Heart left ventricle (tissue), 16 donors: ENCODE results near the gene RUNX1. TPM values are rescaled to one million over a fixed set of nuclear protein-coding genes. Genes with fewer than 3 reads are reported as not detected.

Experiments used
- ATAC-seq, 4 donors: fragments of 200-7000 bp; cut with Tn5 transposase; one replicate each; pipeline ENCODE4 v1.9.1; 2020 to 2022; ENCODE audit warnings: moderate library complexity in 4 of 4, mild to moderate bottlenecking in 3 of 4, moderate number of reproducible peaks in 1 of 4
- DNase-seq, 5 donors: peaks; one replicate each; pipeline ENCODE4 v3.0.0-alpha.2; 2020
- H3K27ac ChIP-seq, 12 donors: fragments of 200-600 bp; sonication (generic) in 4 of 12; one replicate each; pipeline versions ENCODE4 v1.5.0 to v1.8.0; 2016 to 2022; ENCODE audit warnings: mild to moderate bottlenecking in 2 of 12
- H3K27me3 ChIP-seq, 9 donors: fragments of 200-600 bp; sonication (generic) in 2 of 9; one replicate each; pipeline versions ENCODE4 v1.5.1 to v1.8.0; 2016 to 2022; ENCODE audit warnings: mild to moderate bottlenecking in 3 of 9
- H3K36me3 ChIP-seq, 9 donors: fragments of 200-600 bp; sonication (generic) in 2 of 9; one replicate each; pipeline versions ENCODE4 v1.5.0 to v1.8.0; 2018 to 2022; ENCODE audit warnings: mild to moderate bottlenecking in 2 of 9
- H3K4me1 ChIP-seq, 12 donors: fragments of 200-600 bp; sonication (generic) in 4 of 12; one replicate each; pipeline versions ENCODE4 v1.5.0 to v1.8.0; 2016 to 2022; ENCODE audit warnings: mild to moderate bottlenecking in 3 of 12
- H3K4me3 ChIP-seq, 12 donors: fragments of 200-600 bp; sonication (generic) in 4 of 12; one replicate each; pipeline versions ENCODE4 v1.5.0 to v1.8.0; 2017 to 2022; ENCODE audit warnings: mild to moderate bottlenecking in 9 of 12, moderate library complexity in 4 of 12
- H3K9me3 ChIP-seq, 12 donors: fragments of 200-600 bp; sonication (generic) in 4 of 12; one replicate each; pipeline versions ENCODE4 v1.5.0 to v1.8.0; 2016 to 2022; ENCODE audit warnings: mild to moderate bottlenecking in 1 of 12
- POLR2A ChIP-seq, 2 donors: fragments of 450-650 bp; IDR thresholded peaks; one replicate each; pipeline ENCODE4 v1.6.1; 2017; ENCODE audit warnings: antibody characterized with exemption in 2 of 2, mild to moderate bottlenecking in 2 of 2, moderate library complexity in 2 of 2
- WGBS, 4 donors: extraction: QIAGEN DNeasy Blood & Tissue Kit in 2 of 4; methylation state at CpG; one replicate each; pipeline versions ENCODE4 v1.1.5 to v1.1.7; 2013 to 2018; 5-methylcytosine and 5-hydroxymethylcytosine counted together
- intact Hi-C, 10 donors: fragments of 100-400 bp; cut with DNase I; formaldehyde crosslinking; loops; one replicate each; pipeline versions ENCODE4 v1.11.1 to v1.14.2; 2022
- polyA plus RNA-seq, 2 donors: library from polyadenylated mRNA; stranded (reverse); fragments of 200-250 nt; gene quantifications; one replicate each; pipeline ENCODE4 v1.2.3, GENCODE V29; 2013
- total RNA-seq, 9 donors: library from RNA; depleted of rRNA in 2 of 9; stranded (reverse); fragments of >200 nt in 2 of 9; fragmentation: NEBNext Ultra II Directional in 3 of 9; extraction: Animal tissue kit (Norgen Biotek cat#: 25700) in 3 of 9; gene quantifications; one replicate each; pipeline versions ENCODE4 v1.1.0 to v1.2.4, GENCODE V29; 2016 to 2023
- TF ChIP-seq, protein P1 (sequence below), 12 donors: fragments of 200-600 bp; sonication (generic) in 4 of 12; IDR thresholded peaks; one replicate each; pipeline versions ENCODE4 v1.5.0 to v1.8.0; 2018 to 2022; ENCODE audit warnings: antibody characterized with exemption in 12 of 12, mild to moderate bottlenecking in 5 of 12
- donor health status: ischemic (EF 13 %, LVEDD 7.1; RV severe dilation, severe dysfunction).
- donor health status: healthy with polysubstance abuse.
- donor health status: DM: no; HTN: yes; CAD: no.
- donor health status: DM: no; HTN: no; CAD: no.
- donor health status: ischemic (EF 25% LVEDD 6.9; RV normal size, moderate dysfunction).
- donor health status: ischemic (EF 25% LVEDD 5.7; RV mildly dilated, moderate dysfunction).
- donor health status: healthy.
- donor health status: DM: yes; HTN: yes; CAD: no.
- donor health status: ischemic (EF 35%, LVEDD 5.7; RV mildly dilated, moderate dysfunction).
- donor health status: nonischemic (EF 11% LVEDD 7.7; RV severe dilation, severe dysfunction).
- donor health status: DM: yes; HTN: yes; CAD: no.
- donor health status: PGD.
- donor health status: ischemic (EF 29% LVEDD 5.4; RV normal size, mild dysfunction).
- donor health status: nonischemic (EF 23%, LVEDD 6.1; RV moderate dilation, normal function).

RUNX1 gene
- total and polyA plus RNA-seq, 11 donors = 0.61 to 54.5 (median 4.1) TPM

GRCh38 chr21:34882719-34883131 lies 166.4 kb downstream of the RUNX1 start:
- Histone ChIP-seq H3K4me3 (peak overlapping the region in 6 of 12 donors; percentile 2 to 84 (median 72)), H3K9me3 (no peaks in the 10 kb centered on the region), H3K36me3 (peaks cover 0 to 69% (median 0%) of the 10 kb centered on the region in 9 donors), H3K27ac (peak overlapping the region in 4 of 12 donors; percentile 6 to 98 (median 12)), H3K27me3 (peaks cover 7 to 59% (median 41%) of the 10 kb centered on the region in 9 donors), H3K4me1 (peaks cover 0 to 54% (median 9%) of the 10 kb centered on the region in 12 donors)
- intact Hi-C loops = loop anchor here in 5 of 10 donors (10.0 kb wide), 6 partner anchors 322 to 1062 kb away; no protein-coding TSS in a partner anchor
- DNase-seq (no peak), ATAC-seq (peak in 3 of 4 donors; percentile 49 to 67 (median 58))
- TF ChIP-seq, protein P1, sequence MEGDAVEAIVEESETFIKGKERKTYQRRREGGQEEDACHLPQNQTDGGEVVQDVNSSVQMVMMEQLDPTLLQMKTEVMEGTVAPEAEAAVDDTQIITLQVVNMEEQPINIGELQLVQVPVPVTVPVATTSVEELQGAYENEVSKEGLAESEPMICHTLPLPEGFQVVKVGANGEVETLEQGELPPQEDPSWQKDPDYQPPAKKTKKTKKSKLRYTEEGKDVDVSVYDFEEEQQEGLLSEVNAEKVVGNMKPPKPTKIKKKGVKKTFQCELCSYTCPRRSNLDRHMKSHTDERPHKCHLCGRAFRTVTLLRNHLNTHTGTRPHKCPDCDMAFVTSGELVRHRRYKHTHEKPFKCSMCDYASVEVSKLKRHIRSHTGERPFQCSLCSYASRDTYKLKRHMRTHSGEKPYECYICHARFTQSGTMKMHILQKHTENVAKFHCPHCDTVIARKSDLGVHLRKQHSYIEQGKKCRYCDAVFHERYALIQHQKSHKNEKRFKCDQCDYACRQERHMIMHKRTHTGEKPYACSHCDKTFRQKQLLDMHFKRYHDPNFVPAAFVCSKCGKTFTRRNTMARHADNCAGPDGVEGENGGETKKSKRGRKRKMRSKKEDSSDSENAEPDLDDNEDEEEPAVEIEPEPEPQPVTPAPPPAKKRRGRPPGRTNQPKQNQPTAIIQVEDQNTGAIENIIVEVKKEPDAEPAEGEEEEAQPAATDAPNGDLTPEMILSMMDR (IDR thresholded peaks at IDR 0.05) = no peak
- no peak for TF ChIP-seq POLR2A (IDR thresholded peaks at IDR 0.05)
- WGBS, 4 donors = 73 to 85% (median 84%) methylated on average over 2 of the region's 2 CpGs

DNA sequence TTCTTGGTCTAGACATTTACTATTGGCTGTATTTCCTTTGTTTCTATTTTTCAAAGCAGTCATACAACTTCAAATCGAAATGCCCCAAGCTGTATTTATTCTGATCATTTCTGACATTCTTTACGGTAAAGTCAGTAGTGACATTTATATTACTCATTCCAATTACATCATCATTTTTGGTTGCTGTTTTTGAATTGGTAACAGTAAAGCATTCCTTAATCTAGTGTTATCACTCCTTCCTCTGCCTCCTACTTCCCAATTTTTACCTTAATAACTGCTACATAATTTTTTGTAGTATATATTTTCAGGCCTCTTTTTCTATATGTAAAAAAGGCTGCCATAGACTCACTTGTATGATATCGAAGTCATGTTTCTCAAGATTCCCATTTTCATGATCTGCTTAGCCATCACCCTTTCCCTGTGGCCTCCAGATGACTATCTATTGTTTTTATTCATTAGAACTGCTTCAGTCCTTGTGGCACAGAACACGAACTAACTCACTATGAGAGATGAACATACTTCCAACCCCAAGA lies 167.2 kb downstream of the RUNX1 start:
- TF ChIP-seq, protein P1 (IDR thresholded peaks at IDR 0.05) = no peak
- no peak for TF ChIP-seq POLR2A (IDR thresholded peaks at IDR 0.05)
- ATAC-seq (peak in 1 of 4 donors; percentile 53), DNase-seq (no peak)
- intact Hi-C loops = loop anchor here in 5 of 10 donors (10.0 kb wide), 6 partner anchors 323 to 1063 kb away; no protein-coding TSS in a partner anchor
- 75 to 82% (median 79%) methylated on average over 4 of the region's 4 CpGs for WGBS, 4 donors
- Histone ChIP-seq H3K27me3 (peaks cover 7 to 52% (median 32%) of the 10 kb centered on the region in 9 donors), H3K4me1 (peaks cover 0 to 49% (median 5%) of the 10 kb centered on the region in 12 donors), H3K36me3 (peaks cover 0 to 77% (median 0%) of the 10 kb centered on the region in 9 donors), H3K27ac (peak overlapping the region in 3 of 12 donors; percentile 11 to 98 (median 14)), H3K4me3 (peak overlapping the region in 5 of 12 donors; percentile 2 to 84 (median 75)), H3K9me3 (no peaks in the 10 kb centered on the region)

- TF ChIP-seq, protein P1 (IDR thresholded peaks at IDR 0.05) = no peak
- no peak for TF ChIP-seq POLR2A (IDR thresholded peaks at IDR 0.05)
- Histone ChIP-seq H3K4me1 (peaks cover 0 to 49% (median 2%) of the 10 kb centered on the region in 12 donors), H3K36me3 (peaks cover 0 to 82% (median 4%) of the 10 kb centered on the region in 9 donors), H3K4me3 (peak overlapping the region in 4 of 12 donors; percentile 3 to 84 (median 76)), H3K27me3 (peaks cover 2 to 47% (median 27%) of the 10 kb centered on the region in 9 donors), H3K27ac (peak overlapping the region in 2 of 12 donors; percentile 9 to 98), H3K9me3 (no peaks in the 10 kb centered on the region)
- no peak for DNase-seq
- intact Hi-C loops = loop anchor here in 5 of 10 donors (10.0 kb wide), 6 partner anchors 323 to 1063 kb away; no protein-coding TSS in a partner anchor
- WGBS, 4 donors = 81 to 89% (median 83%) methylated on average over 3 of the region's 3 CpGs
- no peak for ATAC-seq
Observed at GRCh38 chr21:34881421-34881820, 167.7 kb downstream of the RUNX1 start.

- ATAC-seq (no peak), DNase-seq (no peak)
- TF ChIP-seq, protein P1 (IDR thresholded peaks at IDR 0.05) = no peak
- TF ChIP-seq POLR2A (IDR thresholded peaks at IDR 0.05) = no peak
- H3K36me3 ChIP-seq = peaks cover 0 to 91% (median 12%) of the 10 kb centered on the region in 9 donors
- no peak overlapping the region for H3K27ac ChIP-seq
- WGBS, 4 donors = 88 to 92% (median 90%) methylated on average over 7 of the region's 7 CpGs
- H3K4me1 ChIP-seq = peaks cover 0 to 44% (median 0%) of the 10 kb centered on the region in 12 donors
- intact Hi-C loops = loop anchor here in 5 of 10 donors (10.0 kb wide), 6 partner anchors 324 to 1064 kb away; no protein-coding TSS in a partner anchor
- H3K27me3 ChIP-seq = peaks cover under 1 to 37% (median 17%) of the 10 kb centered on the region in 9 donors
- no peak overlapping the region for H3K4me3 ChIP-seq
- H3K9me3 ChIP-seq = no peaks in the 10 kb centered on the region
Observed at GRCh38 chr21:34880401-34880800, 168.7 kb downstream of the RUNX1 start.
